SK-N-MC (cell line): ENCODE measurements around the gene CRMP1.

Experiments used
- EZH2 ChIP-seq: fragments of 200-600 bp; sonication (generic); IDR thresholded peaks from one replicate; pipeline ENCODE4 v1.6.1; 2017; ENCODE audit warnings: antibody characterized with exemption
- FOXP2 ChIP-seq: optimal IDR thresholded peaks from 2 replicates; pipeline ENCODE3; 2011; ENCODE audit warnings: mild to moderate bottlenecking, moderate library complexity; ENCODE audit not compliant: insufficient read depth; ENCODE audit errors: extremely low read length, control extremely low read depth
- POLR2AphosphoS5 ChIP-seq: IDR thresholded peaks from 2 replicates; pipeline ENCODE4 v1.6.1; 2012; ENCODE audit warnings: mild to moderate bottlenecking, low read depth, low read length, borderline replicate concordance

DNA sequence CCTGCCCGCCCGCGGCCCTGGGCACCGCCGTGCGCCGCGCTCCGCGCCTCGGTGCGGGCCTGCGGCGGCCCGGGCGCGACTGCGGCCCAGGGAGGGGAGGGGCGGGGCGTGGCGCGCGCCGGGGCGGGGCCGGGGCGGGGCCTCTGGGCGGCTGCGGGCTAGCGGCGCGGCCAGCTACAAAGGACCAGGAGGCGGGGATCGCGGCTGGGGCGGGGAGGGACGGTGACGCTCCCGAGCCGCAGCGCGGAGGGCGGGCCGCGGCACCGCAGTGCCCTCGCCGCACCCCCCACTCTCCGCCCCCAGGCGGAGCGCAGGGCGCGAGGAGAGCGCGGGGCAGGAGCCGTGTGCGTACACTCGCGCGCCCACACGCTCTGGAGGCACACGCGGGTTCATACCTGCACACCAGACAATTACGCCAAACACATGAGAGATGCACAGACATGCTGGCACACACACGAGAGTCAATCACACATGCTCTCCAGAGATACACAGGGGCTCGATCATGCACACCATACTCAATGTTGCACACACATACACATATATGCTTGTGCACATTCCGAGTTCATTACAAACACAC, at the start of gene CRMP1:
- TF ChIP-seq POLR2AphosphoS5 (no peak), EZH2 (no peak), FOXP2 (no peak)
